K562 (cell line): ENCODE measurements around the gene TNNT1. TPM values are rescaled to one million over a fixed set of nuclear protein-coding genes. Genes with fewer than 3 reads are reported as not detected.

ENCODE experiments used
- FOXK2 ChIP-seq, 2 experiments: fragments of 450-650 bp; IDR thresholded peaks in 1 of 2; conservative IDR thresholded peaks in 1 of 2; 2 replicates each; pipeline ENCODE4 v1.6.1; 2016; ENCODE audit warnings: low read depth in 2 of 2, mild to moderate bottlenecking in 1 of 2
- NFXL1 ChIP-seq: fragments of 450-650 bp; formaldehyde crosslinking; IDR thresholded peaks from 2 replicates; pipeline ENCODE4 v1.4.0; 2021; ENCODE audit warnings: mild to moderate bottlenecking
- SMAD1 ChIP-seq: fragments of 150-350 bp; IDR thresholded peaks from 2 replicates; pipeline ENCODE4 v1.6.1; 2014; ENCODE audit warnings: low read length, low read depth; ENCODE audit not compliant: partially characterized antibody
- polyA plus RNA-seq, 8 experiments: library from polyadenylated mRNA; depleted of rRNA in 4 of 8; stranded (reverse) in 5 of 8; unstranded in 3 of 8; fragments of >200 nt; fragmentation: Nextera tagmentation in 2 of 8; fragmentation: Illumina TruSeq in 1 of 8; extraction: Ambion mirVana in 2 of 8; extraction: Trizol in 1 of 8; gene quantifications; 2 replicates each; pipeline versions ENCODE4 v1.2.1 to v1.2.3, GENCODE V29; 2011 to 2014; ENCODE audit warnings: inconsistent platforms in 1 of 8, missing spikeins in 1 of 8
- total RNA-seq, 7 experiments: library from RNA; depleted of rRNA in 6 of 7; stranded (reverse); fragments of >200 nt in 6 of 7; fragmentation: Illumina TruSeq in 2 of 7; extraction: Trizol in 2 of 7; gene quantifications; 2 replicates each; pipeline versions ENCODE4 v1.2.1 to v1.2.3, GENCODE V29; 2011 to 2021; ENCODE audit warnings: low replicate concordance in 1 of 7
- TF ChIP-seq, protein P1 (sequence below), 2 experiments: fragments of 450-650 bp in 1 of 2; sonication (generic) in 1 of 2; formaldehyde crosslinking in 1 of 2; IDR thresholded peaks; 2 replicates each; pipeline versions ENCODE4 v1.7.1 to v1.9.0; 2016 to 2022; ENCODE audit warnings: inconsistent platforms in 1 of 2, mild to moderate bottlenecking in 1 of 2, missing genetic modification reagents in 1 of 2
- TF ChIP-seq, protein P2 (sequence below): IDR thresholded peaks from 2 replicates; pipeline ENCODE4 v1.6.1; 2011; ENCODE audit warnings: borderline replicate concordance, low read depth, mild to moderate bottlenecking, moderate library complexity, low read length; ENCODE audit not compliant: insufficient read depth, poor library complexity, severe bottlenecking
- TF ChIP-seq, protein P3 (sequence below): fragments of 450-650 bp; IDR thresholded peaks from 2 replicates; pipeline ENCODE4 v1.6.1; 2016; ENCODE audit warnings: low read depth
- TF ChIP-seq, protein P4 (sequence below): fragments of 250-450 bp; sonication (Bioruptor Pico); IDR thresholded peaks from 2 replicates; pipeline ENCODE4 v1.8.0; 2021; ENCODE audit warnings: moderate library complexity, mild to moderate bottlenecking, inconsistent platforms

TNNT1 gene
- total and polyA plus RNA-seq, 9 of the 15 experiments (the other 6 are each of a cell fraction or from before 2014, with no cell fraction given), result 31.8 to 390 (median 227) TPM

DNA sequence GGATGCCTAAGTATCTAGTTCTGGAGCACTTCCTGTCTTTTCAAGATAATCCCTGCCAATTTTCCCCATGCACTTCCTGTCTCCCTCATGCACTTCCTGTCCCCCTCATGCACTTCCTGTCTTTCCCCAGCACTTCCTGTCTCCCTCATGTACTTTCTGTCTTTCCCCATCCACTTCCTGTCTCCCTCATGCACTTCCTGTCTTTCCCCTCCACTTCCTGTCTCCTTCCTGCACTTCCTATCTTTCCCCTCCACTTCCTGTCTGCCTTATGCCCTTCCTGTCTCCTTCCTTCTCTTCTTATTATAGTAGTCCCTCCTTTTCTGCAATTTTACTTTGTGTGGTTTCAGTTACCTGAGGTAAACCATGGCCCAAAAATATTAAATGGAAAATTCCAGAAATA, 3.0 kb upstream of the TNNT1 start (continued):
- TF ChIP-seq, protein P1, sequence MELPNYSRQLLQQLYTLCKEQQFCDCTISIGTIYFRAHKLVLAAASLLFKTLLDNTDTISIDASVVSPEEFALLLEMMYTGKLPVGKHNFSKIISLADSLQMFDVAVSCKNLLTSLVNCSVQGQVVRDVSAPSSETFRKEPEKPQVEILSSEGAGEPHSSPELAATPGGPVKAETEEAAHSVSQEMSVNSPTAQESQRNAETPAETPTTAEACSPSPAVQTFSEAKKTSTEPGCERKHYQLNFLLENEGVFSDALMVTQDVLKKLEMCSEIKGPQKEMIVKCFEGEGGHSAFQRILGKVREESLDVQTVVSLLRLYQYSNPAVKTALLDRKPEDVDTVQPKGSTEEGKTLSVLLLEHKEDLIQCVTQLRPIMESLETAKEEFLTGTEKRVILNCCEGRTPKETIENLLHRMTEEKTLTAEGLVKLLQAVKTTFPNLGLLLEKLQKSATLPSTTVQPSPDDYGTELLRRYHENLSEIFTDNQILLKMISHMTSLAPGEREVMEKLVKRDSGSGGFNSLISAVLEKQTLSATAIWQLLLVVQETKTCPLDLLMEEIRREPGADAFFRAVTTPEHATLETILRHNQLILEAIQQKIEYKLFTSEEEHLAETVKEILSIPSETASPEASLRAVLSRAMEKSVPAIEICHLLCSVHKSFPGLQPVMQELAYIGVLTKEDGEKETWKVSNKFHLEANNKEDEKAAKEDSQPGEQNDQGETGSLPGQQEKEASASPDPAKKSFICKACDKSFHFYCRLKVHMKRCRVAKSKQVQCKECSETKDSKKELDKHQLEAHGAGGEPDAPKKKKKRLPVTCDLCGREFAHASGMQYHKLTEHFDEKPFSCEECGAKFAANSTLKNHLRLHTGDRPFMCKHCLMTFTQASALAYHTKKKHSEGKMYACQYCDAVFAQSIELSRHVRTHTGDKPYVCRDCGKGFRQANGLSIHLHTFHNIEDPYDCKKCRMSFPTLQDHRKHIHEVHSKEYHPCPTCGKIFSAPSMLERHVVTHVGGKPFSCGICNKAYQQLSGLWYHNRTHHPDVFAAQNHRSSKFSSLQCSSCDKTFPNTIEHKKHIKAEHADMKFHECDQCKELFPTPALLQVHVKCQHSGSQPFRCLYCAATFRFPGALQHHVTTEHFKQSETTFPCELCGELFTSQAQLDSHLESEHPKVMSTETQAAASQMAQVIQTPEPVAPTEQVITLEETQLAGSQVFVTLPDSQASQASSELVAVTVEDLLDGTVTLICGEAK (IDR thresholded peaks at IDR 0.05), result peak; percentile 98
- TF ChIP-seq, protein P1 (CRISPR knock-in tag; IDR thresholded peaks at IDR 0.05), result no peak
- no peak for TF ChIP-seq NFXL1 (CRISPR knock-in tag)
- TF ChIP-seq FOXK2 (conservative IDR thresholded peaks at IDR 0.05 in 1 of 2, IDR thresholded peaks at IDR 0.05 in 1 of 2; ENCODE audit: low read depth in 2 of 2), result peak; percentile 33 to 80; a peak in 2 of 4 replicates
- TF ChIP-seq, protein P2, sequence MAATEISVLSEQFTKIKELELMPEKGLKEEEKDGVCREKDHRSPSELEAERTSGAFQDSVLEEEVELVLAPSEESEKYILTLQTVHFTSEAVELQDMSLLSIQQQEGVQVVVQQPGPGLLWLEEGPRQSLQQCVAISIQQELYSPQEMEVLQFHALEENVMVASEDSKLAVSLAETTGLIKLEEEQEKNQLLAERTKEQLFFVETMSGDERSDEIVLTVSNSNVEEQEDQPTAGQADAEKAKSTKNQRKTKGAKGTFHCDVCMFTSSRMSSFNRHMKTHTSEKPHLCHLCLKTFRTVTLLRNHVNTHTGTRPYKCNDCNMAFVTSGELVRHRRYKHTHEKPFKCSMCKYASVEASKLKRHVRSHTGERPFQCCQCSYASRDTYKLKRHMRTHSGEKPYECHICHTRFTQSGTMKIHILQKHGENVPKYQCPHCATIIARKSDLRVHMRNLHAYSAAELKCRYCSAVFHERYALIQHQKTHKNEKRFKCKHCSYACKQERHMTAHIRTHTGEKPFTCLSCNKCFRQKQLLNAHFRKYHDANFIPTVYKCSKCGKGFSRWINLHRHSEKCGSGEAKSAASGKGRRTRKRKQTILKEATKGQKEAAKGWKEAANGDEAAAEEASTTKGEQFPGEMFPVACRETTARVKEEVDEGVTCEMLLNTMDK, result no peak
- TF ChIP-seq, protein P3, sequence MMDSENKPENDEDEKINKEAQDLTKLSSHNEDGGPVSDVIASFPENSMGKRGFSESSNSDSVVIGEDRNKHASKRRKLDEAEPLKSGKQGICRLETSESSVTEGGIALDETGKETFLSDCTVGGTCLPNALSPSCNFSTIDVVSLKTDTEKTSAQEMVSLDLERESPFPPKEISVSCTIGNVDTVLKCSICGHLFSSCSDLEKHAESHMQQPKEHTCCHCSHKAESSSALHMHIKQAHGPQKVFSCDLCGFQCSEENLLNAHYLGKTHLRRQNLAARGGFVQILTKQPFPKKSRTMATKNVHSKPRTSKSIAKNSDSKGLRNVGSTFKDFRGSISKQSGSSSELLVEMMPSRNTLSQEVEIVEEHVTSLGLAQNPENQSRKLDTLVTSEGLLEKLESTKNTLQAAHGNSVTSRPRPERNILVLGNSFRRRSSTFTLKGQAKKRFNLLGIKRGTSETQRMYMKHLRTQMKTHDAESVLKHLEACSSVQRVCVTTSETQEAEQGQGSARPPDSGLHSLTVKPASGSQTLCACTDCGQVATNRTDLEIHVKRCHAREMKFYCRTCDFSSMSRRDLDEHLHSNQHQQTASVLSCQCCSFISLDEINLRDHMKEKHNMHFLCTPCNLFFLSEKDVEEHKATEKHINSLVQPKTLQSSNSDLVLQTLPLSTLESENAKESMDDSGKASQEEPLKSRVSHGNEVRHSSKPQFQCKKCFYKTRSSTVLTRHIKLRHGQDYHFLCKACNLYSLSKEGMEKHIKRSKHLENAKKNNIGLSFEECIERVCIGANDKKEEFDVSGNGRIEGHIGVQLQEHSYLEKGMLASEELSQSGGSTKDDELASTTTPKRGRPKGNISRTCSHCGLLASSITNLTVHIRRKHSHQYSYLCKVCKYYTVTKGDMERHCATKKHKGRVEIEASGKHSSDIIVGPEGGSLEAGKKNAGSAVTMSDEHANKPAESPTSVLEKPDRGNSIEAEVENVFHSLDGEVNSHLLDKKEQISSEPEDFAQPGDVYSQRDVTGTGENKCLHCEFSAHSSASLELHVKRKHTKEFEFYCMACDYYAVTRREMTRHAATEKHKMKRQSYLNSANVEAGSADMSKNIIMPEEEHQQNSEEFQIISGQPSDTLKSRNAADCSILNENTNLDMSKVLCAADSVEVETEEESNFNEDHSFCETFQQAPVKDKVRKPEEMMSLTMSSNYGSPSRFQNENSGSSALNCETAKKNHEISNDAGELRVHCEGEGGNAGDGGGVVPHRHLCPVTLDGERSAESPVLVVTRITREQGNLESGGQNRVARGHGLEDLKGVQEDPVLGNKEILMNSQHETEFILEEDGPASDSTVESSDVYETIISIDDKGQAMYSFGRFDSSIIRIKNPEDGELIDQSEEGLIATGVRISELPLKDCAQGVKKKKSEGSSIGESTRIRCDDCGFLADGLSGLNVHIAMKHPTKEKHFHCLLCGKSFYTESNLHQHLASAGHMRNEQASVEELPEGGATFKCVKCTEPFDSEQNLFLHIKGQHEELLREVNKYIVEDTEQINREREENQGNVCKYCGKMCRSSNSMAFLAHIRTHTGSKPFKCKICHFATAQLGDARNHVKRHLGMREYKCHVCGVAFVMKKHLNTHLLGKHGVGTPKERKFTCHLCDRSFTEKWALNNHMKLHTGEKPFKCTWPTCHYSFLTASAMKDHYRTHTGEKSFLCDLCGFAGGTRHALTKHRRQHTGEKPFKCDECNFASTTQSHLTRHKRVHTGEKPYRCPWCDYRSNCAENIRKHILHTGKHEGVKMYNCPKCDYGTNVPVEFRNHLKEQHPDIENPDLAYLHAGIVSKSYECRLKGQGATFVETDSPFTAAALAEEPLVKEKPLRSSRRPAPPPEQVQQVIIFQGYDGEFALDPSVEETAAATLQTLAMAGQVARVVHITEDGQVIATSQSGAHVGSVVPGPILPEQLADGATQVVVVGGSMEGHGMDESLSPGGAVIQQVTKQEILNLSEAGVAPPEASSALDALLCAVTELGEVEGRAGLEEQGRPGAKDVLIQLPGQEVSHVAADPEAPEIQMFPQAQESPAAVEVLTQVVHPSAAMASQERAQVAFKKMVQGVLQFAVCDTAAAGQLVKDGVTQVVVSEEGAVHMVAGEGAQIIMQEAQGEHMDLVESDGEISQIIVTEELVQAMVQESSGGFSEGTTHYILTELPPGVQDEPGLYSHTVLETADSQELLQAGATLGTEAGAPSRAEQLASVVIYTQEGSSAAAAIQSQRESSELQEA, result peak; percentile 24; the same call in 1 of the 2 replicates
- TF ChIP-seq SMAD1, result no peak
- TF ChIP-seq, protein P4, sequence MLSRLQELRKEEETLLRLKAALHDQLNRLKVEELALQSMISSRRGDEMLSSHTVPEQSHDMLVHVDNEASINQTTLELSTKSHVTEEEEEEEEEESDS (CRISPR knock-in tag), result no peak
